ENCODE results near the gene FARSA.

DNA sequence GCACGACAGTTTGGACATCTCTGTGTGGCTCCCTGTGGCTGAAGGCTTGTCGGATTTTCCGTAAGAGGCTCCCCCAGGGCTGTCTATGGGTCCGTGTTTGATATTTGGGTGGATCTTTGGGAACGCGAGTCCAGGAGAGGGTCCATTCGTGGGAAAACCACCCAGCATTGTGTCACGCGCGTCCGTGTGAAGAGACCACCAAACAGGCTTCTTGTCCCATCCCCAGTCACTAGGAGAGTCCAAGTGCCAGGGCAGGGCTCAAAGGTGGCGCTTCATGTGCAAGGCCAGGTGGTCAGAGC lies 48.9 kb downstream of the FARSA start:
- TF ChIP-seq POLR2A (IDR thresholded peaks at IDR 0.05): no peak
- TF ChIP-seq, protein P1, sequence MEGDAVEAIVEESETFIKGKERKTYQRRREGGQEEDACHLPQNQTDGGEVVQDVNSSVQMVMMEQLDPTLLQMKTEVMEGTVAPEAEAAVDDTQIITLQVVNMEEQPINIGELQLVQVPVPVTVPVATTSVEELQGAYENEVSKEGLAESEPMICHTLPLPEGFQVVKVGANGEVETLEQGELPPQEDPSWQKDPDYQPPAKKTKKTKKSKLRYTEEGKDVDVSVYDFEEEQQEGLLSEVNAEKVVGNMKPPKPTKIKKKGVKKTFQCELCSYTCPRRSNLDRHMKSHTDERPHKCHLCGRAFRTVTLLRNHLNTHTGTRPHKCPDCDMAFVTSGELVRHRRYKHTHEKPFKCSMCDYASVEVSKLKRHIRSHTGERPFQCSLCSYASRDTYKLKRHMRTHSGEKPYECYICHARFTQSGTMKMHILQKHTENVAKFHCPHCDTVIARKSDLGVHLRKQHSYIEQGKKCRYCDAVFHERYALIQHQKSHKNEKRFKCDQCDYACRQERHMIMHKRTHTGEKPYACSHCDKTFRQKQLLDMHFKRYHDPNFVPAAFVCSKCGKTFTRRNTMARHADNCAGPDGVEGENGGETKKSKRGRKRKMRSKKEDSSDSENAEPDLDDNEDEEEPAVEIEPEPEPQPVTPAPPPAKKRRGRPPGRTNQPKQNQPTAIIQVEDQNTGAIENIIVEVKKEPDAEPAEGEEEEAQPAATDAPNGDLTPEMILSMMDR (IDR thresholded peaks at IDR 0.05): no peak
